GM18909 (cell line): ENCODE measurements around the gene TCAP.

ENCODE experiments used
- ATAC-seq: cut with Tn5 transposase; IDR thresholded peaks from one replicate; pipeline ENCODE4 v1.9.1; 2021; ENCODE audit warnings: mild to moderate bottlenecking; ENCODE audit not compliant: unreplicated experiment, poor library complexity

Gene TCAP

GRCh38 chr17:39628655-39629493 is 36.3 kb upstream of the TCAP start:
- ATAC-seq = no peak

- no peak for ATAC-seq
Observed at GRCh38 chr17:39629494-39629880, 35.7 kb upstream of the TCAP start.

GRCh38 chr17:39629898-39630297 is 35.3 kb upstream of the TCAP start:
- ATAC-seq = no peak

- no peak for ATAC-seq
Observed at GRCh38 chr17:39631403-39631802, 33.7 kb upstream of the TCAP start.

- ATAC-seq = no peak
Observed at GRCh38 chr17:39632153-39632941, 32.8 kb upstream of the TCAP start.

- ATAC-seq = no peak
Observed at GRCh38 chr17:39633570-39634183, 31.5 kb upstream of the TCAP start.

- no peak for ATAC-seq
Observed at GRCh38 chr17:39634384-39634871, 30.7 kb upstream of the TCAP start.

- ATAC-seq = no peak
Observed at GRCh38 chr17:39635614-39636176, 29.5 kb upstream of the TCAP start.

- no peak for ATAC-seq
Observed at GRCh38 chr17:39636587-39636926, 28.6 kb upstream of the TCAP start.

- peak; percentile 72 for ATAC-seq
Observed at GRCh38 chr17:39636927-39637736, 28.0 kb upstream of the TCAP start, which contains the start of gene STARD3. Gene STARD3 (plus strand): TSS chr17:39637144. CDS start chr17:39653532, 16,388 bp downstream.

GRCh38 chr17:39638317-39638716 is 26.8 kb upstream of the TCAP start:
- no peak for ATAC-seq

GRCh38 chr17:39639043-39639442 is 26.1 kb upstream of the TCAP start:
- no peak for ATAC-seq

- ATAC-seq = no peak
Observed at GRCh38 chr17:39639566-39640458, 25.3 kb upstream of the TCAP start.

- ATAC-seq = no peak
Observed at GRCh38 chr17:39640591-39641031, 24.5 kb upstream of the TCAP start.

GRCh38 chr17:39641097-39641496 is 24.1 kb upstream of the TCAP start:
- no peak for ATAC-seq

GRCh38 chr17:39641883-39642282 is 23.3 kb upstream of the TCAP start:
- ATAC-seq = no peak

GRCh38 chr17:39642291-39643074 is 22.7 kb upstream of the TCAP start:
- no peak for ATAC-seq

- ATAC-seq = no peak
Observed at GRCh38 chr17:39643271-39643670, 21.9 kb upstream of the TCAP start.
